Measurements from ENCODE around the gene SPRR1B.
"Not testable (repeated sequence)": the region's sequence is repeated elsewhere in the genome, so short reads cannot be mapped to it uniquely, and the experiment has no call there.

Gene SPRR1B

GRCh38 chr1:152999818-153000217, 31.2 kb upstream of the SPRR1B start:
- no peaks in the 10 kb centered on the region for H3K36me3 ChIP-seq (ENCODE audit: low read depth)
- no peak overlapping the region for H3K4me3 ChIP-seq (ENCODE audit: severe bottlenecking)
- no peaks in the 10 kb centered on the region for H3K9me3 ChIP-seq (ENCODE audit: severe bottlenecking)
- TF ChIP-seq, protein P1, sequence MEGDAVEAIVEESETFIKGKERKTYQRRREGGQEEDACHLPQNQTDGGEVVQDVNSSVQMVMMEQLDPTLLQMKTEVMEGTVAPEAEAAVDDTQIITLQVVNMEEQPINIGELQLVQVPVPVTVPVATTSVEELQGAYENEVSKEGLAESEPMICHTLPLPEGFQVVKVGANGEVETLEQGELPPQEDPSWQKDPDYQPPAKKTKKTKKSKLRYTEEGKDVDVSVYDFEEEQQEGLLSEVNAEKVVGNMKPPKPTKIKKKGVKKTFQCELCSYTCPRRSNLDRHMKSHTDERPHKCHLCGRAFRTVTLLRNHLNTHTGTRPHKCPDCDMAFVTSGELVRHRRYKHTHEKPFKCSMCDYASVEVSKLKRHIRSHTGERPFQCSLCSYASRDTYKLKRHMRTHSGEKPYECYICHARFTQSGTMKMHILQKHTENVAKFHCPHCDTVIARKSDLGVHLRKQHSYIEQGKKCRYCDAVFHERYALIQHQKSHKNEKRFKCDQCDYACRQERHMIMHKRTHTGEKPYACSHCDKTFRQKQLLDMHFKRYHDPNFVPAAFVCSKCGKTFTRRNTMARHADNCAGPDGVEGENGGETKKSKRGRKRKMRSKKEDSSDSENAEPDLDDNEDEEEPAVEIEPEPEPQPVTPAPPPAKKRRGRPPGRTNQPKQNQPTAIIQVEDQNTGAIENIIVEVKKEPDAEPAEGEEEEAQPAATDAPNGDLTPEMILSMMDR (IDR thresholded peaks at IDR 0.05; ENCODE audit: poor library complexity, severe bottlenecking), result no peak
- no peak overlapping the region for H3K27ac ChIP-seq (ENCODE audit: poor library complexity, severe bottlenecking)
- ATAC-seq (ENCODE audit: low read depth), result no peak
- no peaks in the 10 kb centered on the region for H3K27me3 ChIP-seq (ENCODE audit: insufficient read depth, poor library complexity, severe bottlenecking)
- no peaks in the 10 kb centered on the region for H3K4me1 ChIP-seq (ENCODE audit: insufficient read depth, poor library complexity, severe bottlenecking)
- no peak for DNase-seq (ENCODE audit: low spot score)

GRCh38 chr1:153000294-153000693, 30.7 kb upstream of the SPRR1B start:
- Histone ChIP-seq H3K36me3 (ENCODE audit: low read depth) (no peaks in the 10 kb centered on the region), H3K9me3 (ENCODE audit: severe bottlenecking) (no peaks in the 10 kb centered on the region), H3K4me1 (ENCODE audit: insufficient read depth, poor library complexity, severe bottlenecking) (no peaks in the 10 kb centered on the region), H3K27me3 (ENCODE audit: insufficient read depth, poor library complexity, severe bottlenecking) (no peaks in the 10 kb centered on the region), H3K27ac (ENCODE audit: poor library complexity, severe bottlenecking) (no peak overlapping the region), H3K4me3 (ENCODE audit: severe bottlenecking) (no peak overlapping the region)
- TF ChIP-seq, protein P1 (IDR thresholded peaks at IDR 0.05; ENCODE audit: poor library complexity, severe bottlenecking), result no peak
- ATAC-seq (ENCODE audit: low read depth), result no peak
- DNase-seq (ENCODE audit: low spot score), result no peak

DNA sequence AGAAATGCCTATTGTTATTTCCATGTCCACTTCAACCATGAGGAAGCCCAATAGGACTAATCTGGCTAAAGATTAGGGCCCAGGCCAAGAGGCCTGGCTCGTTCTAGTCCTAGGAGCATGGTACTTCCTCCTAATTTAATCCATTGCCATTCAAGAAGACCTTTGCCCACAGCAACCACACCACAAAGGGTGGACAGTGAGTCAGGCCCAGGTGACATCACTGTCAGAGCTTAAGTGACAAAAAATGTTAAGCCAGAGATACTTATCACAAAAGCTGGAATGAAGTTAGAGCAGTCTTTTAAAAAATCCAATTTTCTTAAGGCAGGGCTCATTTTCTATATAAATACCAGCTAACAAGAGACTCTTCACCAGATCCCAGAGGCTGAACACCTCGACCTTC, 29.6 kb upstream of the SPRR1B start, which contains the start of gene SPRR3:
SPRR3 (plus strand) TSS at position 368 of the 400 bp plus-strand sequence. CDS start 1,272 bp downstream, outside the sequence.
- H3K36me3 ChIP-seq (ENCODE audit: low read depth), result no peaks in the 10 kb centered on the region
- H3K4me1 ChIP-seq (ENCODE audit: insufficient read depth, poor library complexity, severe bottlenecking), result no peaks in the 10 kb centered on the region
- no peak for DNase-seq (ENCODE audit: low spot score)
- TF ChIP-seq, protein P1 (IDR thresholded peaks at IDR 0.05; ENCODE audit: poor library complexity, severe bottlenecking), result no peak
- no peaks in the 10 kb centered on the region for H3K9me3 ChIP-seq (ENCODE audit: severe bottlenecking)
- ATAC-seq (ENCODE audit: low read depth), result no peak
- H3K27ac ChIP-seq (ENCODE audit: poor library complexity, severe bottlenecking), result no peak within 1 kb of the TSS
- no peaks in the 10 kb centered on the region for H3K27me3 ChIP-seq (ENCODE audit: insufficient read depth, poor library complexity, severe bottlenecking)
- H3K4me3 ChIP-seq (ENCODE audit: severe bottlenecking), result no peak within 1 kb of the TSS

GRCh38 chr1:153011235-153011758, 19.7 kb upstream of the SPRR1B start:
- not testable (repeated sequence) for ATAC-seq (ENCODE audit: low read depth)

DNA sequence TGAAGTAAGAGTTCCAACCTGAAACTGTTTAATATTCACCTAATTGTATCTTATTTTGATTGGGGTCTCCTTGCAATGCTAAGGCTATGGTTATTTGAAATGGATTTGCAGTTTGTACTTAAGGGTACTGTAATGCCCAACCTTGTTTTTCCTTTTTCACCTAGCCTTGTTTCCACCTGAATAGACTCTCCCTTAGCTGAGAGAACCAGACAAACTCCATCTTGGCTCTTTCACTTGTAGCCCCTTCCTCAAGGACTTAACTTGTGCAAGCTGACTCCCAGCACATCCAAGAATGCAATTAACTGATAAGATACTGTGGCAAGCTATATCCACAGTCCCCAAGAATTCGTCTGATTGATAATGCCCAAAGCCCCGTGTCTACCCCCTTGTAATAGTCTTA, 9.2 kb upstream of the SPRR1B start:
- not testable (repeated sequence) for H3K9me3 ChIP-seq (ENCODE audit: severe bottlenecking); H3K27me3 ChIP-seq (ENCODE audit: insufficient read depth, poor library complexity, severe bottlenecking); ATAC-seq (ENCODE audit: low read depth); H3K4me3 ChIP-seq (ENCODE audit: severe bottlenecking); H3K4me1 ChIP-seq (ENCODE audit: insufficient read depth, poor library complexity, severe bottlenecking); H3K36me3 ChIP-seq (ENCODE audit: low read depth); H3K27ac ChIP-seq (ENCODE audit: poor library complexity, severe bottlenecking); DNase-seq (ENCODE audit: low spot score)

More at GRCh38 chr1:153011235-153011758, 19.7 kb upstream of the SPRR1B start:
- not testable (repeated sequence) for H3K4me3 ChIP-seq (ENCODE audit: severe bottlenecking); H3K36me3 ChIP-seq (ENCODE audit: low read depth); H3K9me3 ChIP-seq (ENCODE audit: severe bottlenecking); DNase-seq (ENCODE audit: low spot score); H3K27me3 ChIP-seq (ENCODE audit: insufficient read depth, poor library complexity, severe bottlenecking); H3K4me1 ChIP-seq (ENCODE audit: insufficient read depth, poor library complexity, severe bottlenecking); H3K27ac ChIP-seq (ENCODE audit: poor library complexity, severe bottlenecking)

GRCh38 chr1:153022340-153022739, 8.7 kb upstream of the SPRR1B start:
- not testable (repeated sequence) for H3K4me3 ChIP-seq (ENCODE audit: severe bottlenecking); H3K27ac ChIP-seq (ENCODE audit: poor library complexity, severe bottlenecking); H3K9me3 ChIP-seq (ENCODE audit: severe bottlenecking); H3K27me3 ChIP-seq (ENCODE audit: insufficient read depth, poor library complexity, severe bottlenecking); DNase-seq (ENCODE audit: low spot score); H3K36me3 ChIP-seq (ENCODE audit: low read depth); ATAC-seq (ENCODE audit: low read depth); H3K4me1 ChIP-seq (ENCODE audit: insufficient read depth, poor library complexity, severe bottlenecking)
